Measurements from ENCODE around the gene CYP27B1.

The CYP27B1 gene

GRCh38 chr12:57737467-57738460, 29.1 kb downstream of the CYP27B1 start:
- no peak overlapping the region for H3K27ac ChIP-seq
- TF ChIP-seq CTCF (conservative IDR thresholded peaks at IDR 0.05) (no peak; the same call in 1 of the 2 replicates), ZFX (IDR thresholded peaks at IDR 0.05) (no peak)

GRCh38 chr12:57736741-57737466, 30.0 kb downstream of the CYP27B1 start:
- no peak for TF ChIP-seq CTCF (conservative IDR thresholded peaks at IDR 0.05)
- TF ChIP-seq ZFX (IDR thresholded peaks at IDR 0.05) = no peak
- H3K27ac ChIP-seq = no peak overlapping the region

- H3K27ac ChIP-seq = no peak overlapping the region
- TF ChIP-seq CTCF (conservative IDR thresholded peaks at IDR 0.05) (no peak; the same call in 1 of the 2 replicates), ZFX (IDR thresholded peaks at IDR 0.05) (no peak)
Measured at GRCh38 chr12:57735952-57736740, 30.7 kb downstream of the CYP27B1 start.

GRCh38 chr12:57735198-57735855, 31.6 kb downstream of the CYP27B1 start:
- H3K27ac ChIP-seq = no peak overlapping the region
- TF ChIP-seq CTCF (conservative IDR thresholded peaks at IDR 0.05) = no peak
- TF ChIP-seq ZFX (IDR thresholded peaks at IDR 0.05) = no peak

- TF ChIP-seq ZFX (IDR thresholded peaks at IDR 0.05) = no peak
- TF ChIP-seq CTCF (conservative IDR thresholded peaks at IDR 0.05) = no peak
- H3K27ac ChIP-seq = no peak overlapping the region
Measured at GRCh38 chr12:57734591-57734990, 32.3 kb downstream of the CYP27B1 start.

GRCh38 chr12:57733928-57734327, 33.0 kb downstream of the CYP27B1 start:
- no peak overlapping the region for H3K27ac ChIP-seq
- TF ChIP-seq ZFX (IDR thresholded peaks at IDR 0.05) (no peak), CTCF (conservative IDR thresholded peaks at IDR 0.05) (no peak)
